HG02642 (cell line): ENCODE data around the gene LRIT2.

Experiments
- ATAC-seq: cut with Tn5 transposase; IDR thresholded peaks from one replicate; pipeline ENCODE4 v1.9.1; 2021; ENCODE audit warnings: mild to moderate bottlenecking; ENCODE audit not compliant: unreplicated experiment, poor library complexity

The LRIT2 gene

GRCh38 chr10:84244651-84245270 is 19.4 kb upstream of the LRIT2 start, which contains the start of gene RGR:
Gene RGR, plus strand, starts transcription at chr10:84245053. Its CDS starts 38 bp downstream, at chr10:84245091.
- ATAC-seq = no peak

- no peak for ATAC-seq
Measured at GRCh38 chr10:84243759-84244158, 18.4 kb upstream of the LRIT2 start.

GRCh38 chr10:84241185-84241790 is 15.9 kb upstream of the LRIT2 start, which contains the start of gene LRIT1:
Gene LRIT1, minus strand, starts transcription at chr10:84241546. Its CDS starts 107 bp downstream, at chr10:84241439.
- no peak for ATAC-seq

- no peak for ATAC-seq
Measured at GRCh38 chr10:84238909-84239308, 13.6 kb upstream of the LRIT2 start.

GRCh38 chr10:84237199-84238051 is 12.1 kb upstream of the LRIT2 start:
- no peak for ATAC-seq

- no peak for ATAC-seq
Measured at GRCh38 chr10:84236807-84237198, 11.5 kb upstream of the LRIT2 start.

- no peak for ATAC-seq
Measured at GRCh38 chr10:84235096-84235495, 9.8 kb upstream of the LRIT2 start.

- ATAC-seq = no peak
Measured at GRCh38 chr10:84234479-84234878, 9.1 kb upstream of the LRIT2 start.

GRCh38 chr10:84233940-84234339 is 8.6 kb upstream of the LRIT2 start:
- ATAC-seq = no peak

- ATAC-seq = no peak
Measured at GRCh38 chr10:84232376-84232775, 7.0 kb upstream of the LRIT2 start.

- no peak for ATAC-seq
Measured at GRCh38 chr10:84230359-84230758, 5.0 kb upstream of the LRIT2 start.

GRCh38 chr10:84227810-84228209 is 2.5 kb upstream of the LRIT2 start:
- no peak for ATAC-seq

- ATAC-seq = no peak
Measured at GRCh38 chr10:84226616-84227015, 1.3 kb upstream of the LRIT2 start.

GRCh38 chr10:84224411-84225028 is 824 bp downstream of the LRIT2 start:
- no peak for ATAC-seq

- ATAC-seq = no peak
Measured at GRCh38 chr10:84221916-84222315, 3.4 kb downstream of the LRIT2 start.

- ATAC-seq = no peak
Measured at GRCh38 chr10:84217746-84218145, 7.6 kb downstream of the LRIT2 start.

GRCh38 chr10:84216834-84217233 is 8.5 kb downstream of the LRIT2 start:
- no peak for ATAC-seq

- peak; percentile 83 for ATAC-seq
Measured at GRCh38 chr10:84214612-84215235, 10.6 kb downstream of the LRIT2 start.

GRCh38 chr10:84214046-84214572 is 11.2 kb downstream of the LRIT2 start:
- ATAC-seq = peak; percentile 5

- no peak for ATAC-seq
Measured at GRCh38 chr10:84213076-84213475, 12.3 kb downstream of the LRIT2 start.
